GM19238 (cell line): Measurements from ENCODE around the gene DUSP9.

Experiments used
- DNase-seq: peaks from one replicate; pipeline ENCODE4 v3.0.0; 2011; ENCODE audit warnings: low spot score; ENCODE audit not compliant: insufficient read length

Gene DUSP9

GRCh38 chrX:153621949-153622598, 24.9 kb upstream of the DUSP9 start:
- DNase-seq, result no peak

DNA sequence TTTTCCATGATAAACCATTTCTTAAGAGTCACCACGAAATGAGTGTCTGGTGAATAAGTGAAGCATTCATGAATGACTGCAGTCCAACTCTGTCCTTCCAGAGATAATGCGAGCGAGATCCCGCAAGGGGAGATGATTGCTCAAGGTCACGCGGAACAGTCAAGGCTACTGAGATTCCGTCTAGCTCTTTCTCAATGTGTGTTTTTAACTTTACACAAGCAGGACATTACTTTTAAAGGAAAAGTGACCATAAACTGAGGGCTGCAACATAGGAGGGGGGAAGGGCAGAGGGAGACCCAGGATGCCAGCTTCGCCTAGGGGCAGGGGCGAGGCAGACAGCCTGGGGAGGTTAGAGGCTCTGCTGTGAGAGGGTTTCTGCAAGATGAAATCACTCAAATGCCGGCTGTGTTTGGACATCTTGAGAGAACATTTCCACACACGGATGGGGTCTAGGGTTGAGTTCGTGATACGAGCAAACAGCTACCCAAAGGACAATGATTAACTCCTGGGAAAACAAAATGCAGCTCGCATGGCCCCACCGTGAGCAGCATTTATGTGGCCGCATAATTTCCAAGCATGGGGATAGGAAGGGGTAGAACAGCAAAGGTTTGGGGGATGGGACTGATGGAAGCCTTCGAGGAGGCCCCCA, 24.2 kb upstream of the DUSP9 start:
- no peak for DNase-seq

GRCh38 chrX:153623310-153624029, 23.5 kb upstream of the DUSP9 start:
- no peak for DNase-seq

DNA sequence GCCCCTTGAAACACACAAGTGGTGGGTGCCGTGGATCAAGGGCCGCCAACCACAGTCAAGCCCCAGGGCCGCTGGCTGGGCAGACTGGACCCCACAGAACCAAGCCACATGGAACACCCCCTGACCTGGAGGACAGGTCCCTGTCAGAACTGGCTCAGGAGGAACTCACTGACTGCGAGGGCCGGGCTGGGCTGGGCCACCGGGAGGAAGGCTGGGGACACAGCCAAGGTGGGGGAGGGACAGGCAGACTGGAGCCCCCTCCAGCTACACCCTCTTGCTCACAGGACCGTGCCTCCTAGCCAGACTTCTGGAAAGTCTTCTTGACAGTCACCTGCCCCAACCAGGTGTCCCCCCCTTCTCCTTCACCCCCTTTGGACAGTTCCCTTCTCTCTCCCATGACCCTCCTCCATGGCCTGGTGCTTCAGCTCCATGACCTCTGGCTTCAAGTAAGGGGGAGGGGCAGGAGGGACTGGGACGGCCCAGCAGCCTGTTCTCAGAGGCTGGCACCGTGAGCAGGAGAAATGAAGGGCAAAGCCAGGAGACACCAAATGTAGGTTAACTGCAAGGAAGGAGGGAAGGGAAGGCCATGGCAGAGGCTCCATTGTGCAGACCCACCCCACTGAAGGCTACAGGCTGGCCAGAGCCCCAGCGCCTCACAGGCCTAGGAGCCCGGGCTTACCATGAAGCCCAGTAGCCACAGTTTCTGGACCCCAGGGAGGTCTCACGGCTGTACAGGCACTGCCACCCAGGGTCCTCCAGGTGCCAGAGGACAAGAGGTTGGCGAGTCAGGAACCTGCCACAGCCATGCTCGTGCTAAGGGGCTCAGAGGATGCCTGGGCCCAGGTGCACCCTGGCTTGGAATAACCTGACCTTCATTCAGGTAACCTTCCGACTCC, 22.6 kb upstream of the DUSP9 start:
- no peak for DNase-seq

DNA sequence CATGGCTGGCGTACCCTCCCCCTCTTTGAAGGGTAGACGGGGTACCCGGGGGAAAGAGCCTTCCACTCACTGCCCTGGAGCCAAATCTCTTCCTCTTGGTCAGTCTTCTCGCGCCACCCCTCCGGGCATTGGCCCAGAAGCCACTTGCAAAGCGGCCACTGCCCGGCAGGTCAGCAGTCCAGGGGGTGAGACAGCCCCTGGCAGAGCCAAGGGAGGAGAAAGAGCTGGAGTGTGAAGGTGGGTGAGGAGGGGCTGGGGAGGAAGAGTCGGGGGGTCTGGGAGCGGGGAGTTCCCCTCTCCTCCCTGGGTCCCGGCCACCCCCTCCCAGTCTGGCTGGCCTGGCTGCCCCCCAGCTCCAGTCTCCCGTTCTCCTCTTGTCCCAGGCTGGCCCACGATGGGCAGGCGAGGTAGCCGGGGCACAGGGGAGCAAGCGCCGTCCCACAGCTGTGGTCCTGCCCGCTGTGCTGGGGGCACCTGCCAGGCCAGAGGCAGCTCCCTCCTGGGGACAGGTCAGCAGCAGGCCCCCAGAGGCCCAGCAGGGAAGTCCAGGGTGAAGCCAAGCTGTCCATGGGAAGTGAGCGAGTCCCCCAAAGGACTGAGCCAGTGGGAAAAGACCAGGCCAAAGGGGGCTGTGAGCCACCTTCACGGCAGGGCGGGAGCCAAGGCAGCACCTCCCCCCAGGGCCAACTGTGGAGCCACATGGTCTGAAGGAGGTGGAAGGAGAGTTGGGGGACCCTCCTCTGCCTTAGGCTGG, 21.6 kb upstream of the DUSP9 start:
- no peak for DNase-seq

GRCh38 chrX:153626025-153626633, 20.9 kb upstream of the DUSP9 start:
- DNase-seq, result no peak

DNA sequence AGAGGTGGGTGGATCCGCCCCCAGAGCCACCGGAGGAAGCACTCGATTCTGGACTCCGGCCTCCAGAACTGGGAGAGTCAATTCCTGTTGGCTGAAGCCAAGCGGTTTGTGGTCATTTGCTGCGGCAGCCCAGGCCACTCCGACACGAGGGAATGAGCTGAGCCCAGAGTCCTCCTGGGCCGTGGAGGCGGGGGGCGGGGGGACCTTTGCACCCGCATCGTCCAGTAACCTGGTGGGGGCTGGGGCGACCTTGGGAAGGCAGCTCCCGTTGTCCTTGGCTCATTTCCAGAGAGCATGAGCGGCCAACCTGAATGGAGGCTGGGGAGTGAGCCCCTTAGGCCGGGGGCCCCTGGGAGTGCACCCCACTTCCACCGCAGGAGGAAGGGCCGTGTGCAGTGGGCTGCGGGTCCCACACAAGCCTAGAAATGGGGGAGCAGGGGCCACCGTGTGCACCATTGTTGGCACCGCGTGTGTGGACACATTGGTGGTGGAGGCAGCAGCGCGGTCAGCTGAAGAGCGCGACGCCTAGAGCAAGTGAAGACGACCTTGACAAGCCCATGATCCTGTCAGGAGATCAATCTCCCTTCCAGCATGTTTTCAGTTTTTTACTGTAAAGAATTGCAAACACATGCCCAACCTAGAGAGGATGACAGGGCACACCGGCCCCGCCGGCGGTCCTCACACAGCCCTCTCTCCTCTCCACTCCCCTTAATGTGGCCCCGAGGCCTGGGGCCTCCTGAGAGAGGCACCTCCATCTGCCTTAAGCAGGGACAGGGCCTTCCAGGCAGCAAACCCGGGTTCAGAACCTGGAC, 19.9 kb upstream of the DUSP9 start:
- no peak for DNase-seq

DNA sequence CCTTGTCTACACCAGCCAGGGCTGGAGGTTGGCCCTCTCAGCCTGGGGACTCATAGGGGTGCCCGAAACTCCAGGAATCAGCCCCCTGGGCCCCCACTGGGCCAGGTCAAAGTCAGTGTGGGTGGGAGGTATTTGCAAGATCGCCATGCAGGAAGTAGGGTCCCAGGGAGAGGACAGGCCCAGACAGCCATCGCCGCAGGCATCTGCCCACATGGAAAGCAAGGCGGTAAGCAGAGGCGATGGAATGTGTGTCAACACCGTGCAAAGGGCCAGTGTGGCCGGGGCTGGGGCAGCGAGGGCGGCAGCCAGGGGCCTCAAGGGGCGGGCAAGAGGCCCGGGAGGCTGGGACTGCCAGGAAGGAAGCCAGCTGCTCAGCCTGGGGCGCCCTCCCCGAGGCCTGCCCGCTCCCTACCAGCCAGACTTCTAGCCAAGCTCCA, 19.3 kb upstream of the DUSP9 start:
- no peak for DNase-seq

DNA sequence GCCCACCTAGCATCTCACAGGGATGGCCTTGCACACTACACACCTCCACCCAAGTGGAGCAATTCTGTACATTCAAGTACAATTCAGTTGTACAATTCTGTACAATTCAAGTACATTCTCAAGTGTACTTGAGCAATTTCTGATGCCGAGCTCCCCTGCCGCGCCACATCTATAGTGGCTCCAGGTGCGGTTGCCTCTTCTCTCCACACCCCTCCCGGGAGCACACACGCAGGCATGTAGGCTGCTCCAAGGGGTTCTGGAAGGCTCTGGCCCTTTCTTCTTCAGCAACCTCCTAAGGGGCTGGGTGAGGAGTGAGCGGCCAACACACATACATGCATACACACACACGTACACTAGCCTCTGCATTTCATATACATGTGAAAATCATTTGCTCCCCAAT, 18.9 kb upstream of the DUSP9 start:
- DNase-seq, result no peak

GRCh38 chrX:153628665-153629064, 18.3 kb upstream of the DUSP9 start:
- no peak for DNase-seq

DNA sequence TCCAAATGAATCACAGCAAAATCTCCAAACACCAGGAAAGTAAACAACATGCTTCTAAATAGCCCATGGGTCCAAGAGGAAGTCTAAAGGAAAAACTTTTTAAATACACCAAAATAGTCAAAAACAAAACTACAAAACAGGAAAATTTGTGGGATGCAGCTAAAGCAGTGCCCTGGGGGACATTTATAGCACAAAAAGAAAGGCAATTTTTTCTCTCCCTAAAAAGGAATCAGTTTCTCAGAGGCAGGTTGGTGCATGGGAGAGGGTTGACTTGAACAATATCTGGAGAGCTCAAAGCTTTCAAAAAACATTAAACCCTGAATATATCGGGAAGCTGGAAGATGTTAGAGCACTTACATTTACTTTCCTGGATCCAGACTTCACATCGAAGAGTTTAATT, 15.7 kb upstream of the DUSP9 start:
- no peak for DNase-seq

DNA sequence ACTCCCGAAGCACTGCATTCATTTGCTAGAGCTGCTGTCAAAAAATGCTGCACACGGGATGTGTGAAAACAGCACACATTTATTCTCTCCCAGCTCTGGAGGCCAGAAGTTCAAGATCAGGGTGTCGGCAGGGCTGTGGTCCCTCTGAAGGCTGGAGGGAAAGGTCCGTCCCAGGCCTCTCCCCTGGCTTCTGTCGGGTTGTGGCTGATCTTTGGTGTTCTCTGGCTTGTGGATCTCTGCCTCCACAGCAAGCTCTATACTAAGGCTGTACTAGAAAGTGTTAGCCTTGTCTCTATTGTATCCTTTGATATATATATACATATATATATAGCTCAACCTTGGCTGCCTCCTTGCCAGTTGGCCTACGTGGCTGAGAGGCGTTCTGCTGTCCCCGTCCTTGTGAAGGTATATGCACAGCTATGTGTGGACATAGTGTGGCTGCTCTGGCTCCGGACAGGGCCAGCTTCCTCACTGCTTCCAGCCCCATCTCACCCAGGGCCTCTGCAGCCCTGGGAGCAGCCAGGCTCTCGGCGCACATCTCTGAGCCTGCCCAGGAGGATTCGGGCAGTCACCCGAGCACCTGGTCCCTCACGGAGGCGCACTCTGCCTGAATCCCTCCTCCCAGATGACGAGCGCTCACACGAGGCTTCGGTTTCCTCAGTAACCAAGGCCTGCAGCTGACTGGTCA, 15.0 kb upstream of the DUSP9 start:
- no peak for DNase-seq

- DNase-seq, result no peak
These were observed 14.4 kb upstream of the DUSP9 start for GRCh38 chrX:153632595-153632946.

DNA sequence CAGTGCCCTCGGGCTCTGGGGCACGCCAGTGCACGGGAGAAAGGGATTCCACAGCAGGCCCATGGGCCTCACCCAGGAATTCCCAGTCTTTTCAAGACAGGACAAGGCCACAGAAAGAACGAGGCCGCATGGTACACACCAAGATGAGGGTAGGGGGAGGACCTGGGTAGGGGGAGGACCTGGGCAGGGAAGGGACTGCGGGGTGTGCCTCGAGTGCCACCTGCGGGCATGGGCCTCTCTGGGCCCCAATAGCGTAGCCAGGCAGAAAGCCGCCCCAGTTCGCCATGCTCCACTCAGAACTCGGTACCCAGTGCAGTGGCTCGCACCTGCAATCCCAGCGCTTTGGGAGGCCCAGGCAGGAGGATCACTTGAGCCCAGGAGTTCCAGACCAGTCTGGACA, 14.0 kb upstream of the DUSP9 start:
- DNase-seq, result no peak

GRCh38 chrX:153633607-153634180, 13.3 kb upstream of the DUSP9 start:
- no peak for DNase-seq

GRCh38 chrX:153634236-153634635, 12.8 kb upstream of the DUSP9 start:
- no peak for DNase-seq

DNA sequence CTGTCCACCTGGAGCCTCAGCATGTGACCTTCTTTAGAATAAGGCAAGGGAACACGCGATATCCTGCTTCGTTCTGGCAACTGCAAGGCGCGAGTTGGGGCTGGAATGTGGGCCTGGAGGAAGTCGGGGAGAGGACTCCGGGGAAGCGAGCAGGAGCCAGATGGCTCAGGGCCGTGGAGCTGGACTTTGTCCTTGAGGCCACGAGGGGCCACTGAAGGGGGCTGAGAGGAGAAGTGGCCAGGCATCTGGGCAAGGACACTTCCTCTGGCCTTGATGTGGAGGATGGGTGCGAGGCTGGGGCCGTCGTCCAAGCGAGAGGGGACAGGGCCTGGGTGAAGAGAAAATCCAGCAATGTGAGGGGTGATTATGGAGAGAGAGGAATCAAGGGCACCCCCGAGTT, 12.2 kb upstream of the DUSP9 start:
- no peak for DNase-seq

GRCh38 chrX:153635388-153635787, 11.6 kb upstream of the DUSP9 start:
- DNase-seq, result no peak
